Measurements from ENCODE around the gene GDI2. TPM values are rescaled to one million over a fixed set of nuclear protein-coding genes. Genes with fewer than 3 reads are reported as not detected.
"Not testable (repeated sequence)": the region's sequence is repeated elsewhere in the genome, so short reads cannot be mapped to it uniquely, and the experiment has no call there.

GDI2 gene
- total and polyA plus RNA-seq, 12 donors: 45.3 to 412 (median 222) TPM

GRCh38 chr10:5812283-5813090, 747 bp downstream of the GDI2 start:
- intact Hi-C loops (cut with DNase I): loop anchor here in 1 of 2 donors (10.0 kb wide), 1 partner anchor 52 kb away; no protein-coding TSS in a partner anchor
- 0 to 1% (median 0%) methylated on average over 21 to 49 of the region's 49 CpGs for WGBS, 4 donors
- Histone ChIP-seq H3K36me3 (replicated peaks in 1 of 2) (no peaks in the 10 kb centered on the region), H3K27ac (peak overlapping the region; percentile 94 to 99 (median 97)), H3K27me3 (no peaks in the 10 kb centered on the region), H3K4me1 (replicated peaks in 1 of 2) (peaks cover 23 to 57% of the 10 kb centered on the region in 2 donors), H3K4me3 (peak overlapping the region; percentile 83 to 99 (median 98)), H3K9me3 (replicated peaks in 1 of 3) (no peaks in the 10 kb centered on the region)
- DNase-seq: peak; percentile 35 to 71 (median 55)
- TF ChIP-seq CTCF (IDR thresholded peaks at IDR 0.05) (no peak), POLR2A (IDR thresholded peaks at IDR 0.05) (no peak)

- H3K9me3 ChIP-seq (replicated peaks in 1 of 3): no peaks in the 10 kb centered on the region
- H3K4me1 ChIP-seq (replicated peaks in 1 of 2): peaks cover 23 to 68% of the 10 kb centered on the region in 2 donors
- peak overlapping the region in 2 of 4 donors; percentile 15 to 83 for H3K4me3 ChIP-seq
- 3 to 6% (median 4%) methylated on average over 6 of the region's 6 CpGs for WGBS, 4 donors
- no peak for DNase-seq
- H3K36me3 ChIP-seq (replicated peaks in 1 of 2): no peaks in the 10 kb centered on the region
- H3K27ac ChIP-seq: no peak overlapping the region
- intact Hi-C loops (cut with DNase I): loop anchor here in 1 of 2 donors (10.0 kb wide), 1 partner anchor 53 kb away; no protein-coding TSS in a partner anchor
- no peaks in the 10 kb centered on the region for H3K27me3 ChIP-seq
- TF ChIP-seq CTCF (IDR thresholded peaks at IDR 0.05) (no peak), POLR2A (IDR thresholded peaks at IDR 0.05) (no peak)
Measured at GRCh38 chr10:5811387-5811821, 1.8 kb downstream of the GDI2 start.

GRCh38 chr10:5810225-5810624, 3.0 kb downstream of the GDI2 start:
- Histone ChIP-seq H3K27ac (peak overlapping the region in 2 of 5 donors; percentile 27 to 29), H3K4me1 (replicated peaks in 1 of 2) (peaks cover 23 to 73% of the 10 kb centered on the region in 2 donors), H3K4me3 (no peak overlapping the region), H3K9me3 (replicated peaks in 1 of 3) (no peaks in the 10 kb centered on the region), H3K27me3 (no peaks in the 10 kb centered on the region), H3K36me3 (replicated peaks in 1 of 2) (no peaks in the 10 kb centered on the region)
- 52 to 66% (median 60%) methylated on average over 2 of the region's 2 CpGs for WGBS, 4 donors
- DNase-seq: no peak
- intact Hi-C loops (cut with DNase I): loop anchor here in 1 of 2 donors (10.0 kb wide), 1 partner anchor 55 kb away; no protein-coding TSS in a partner anchor
- TF ChIP-seq CTCF (IDR thresholded peaks at IDR 0.05) (no peak), POLR2A (IDR thresholded peaks at IDR 0.05) (no peak)

GRCh38 chr10:5809527-5810154, 3.6 kb downstream of the GDI2 start:
- 24 to 47% (median 35%) methylated on average over 4 of the region's 4 CpGs for WGBS, 4 donors
- H3K4me3 ChIP-seq: peak overlapping the region in 1 of 4 donors; percentile 20

GRCh38 chr10:5808783-5809392, 4.3 kb downstream of the GDI2 start:
- Histone ChIP-seq H3K27ac (peak overlapping the region in 1 of 5 donors; percentile 13), H3K4me1 (replicated peaks in 1 of 2) (peaks cover 23 to 65% of the 10 kb centered on the region in 2 donors)
- H3K9me3 ChIP-seq (replicated peaks in 1 of 3); H3K4me3 ChIP-seq; intact Hi-C loops (cut with DNase I); H3K27me3 ChIP-seq; H3K36me3 ChIP-seq (replicated peaks in 1 of 2); DNase-seq: not testable (repeated sequence)
- 83 to 96% (median 90%) methylated on average over 7 of the region's 7 CpGs for WGBS, 4 donors

More at GRCh38 chr10:5809527-5810154, 3.6 kb downstream of the GDI2 start:
- no peaks in the 10 kb centered on the region for H3K36me3 ChIP-seq (replicated peaks in 1 of 2)
- no peaks in the 10 kb centered on the region for H3K9me3 ChIP-seq (replicated peaks in 1 of 3)
- H3K4me1 ChIP-seq (replicated peaks in 1 of 2): peaks cover 23 to 69% of the 10 kb centered on the region in 2 donors
- no peak for DNase-seq
- intact Hi-C loops (cut with DNase I): loop anchor here in 1 of 2 donors (10.0 kb wide), 1 partner anchor 55 kb away; no protein-coding TSS in a partner anchor
- TF ChIP-seq POLR2A (IDR thresholded peaks at IDR 0.05): no peak
- H3K27ac ChIP-seq: peak overlapping the region in 2 of 5 donors; percentile 13 to 29
- H3K27me3 ChIP-seq: no peaks in the 10 kb centered on the region

Data from adrenal gland (tissue), 12 donors.